Activated T-cell treated with anti-CD3 and anti-CD28 coated beads, Interleukin-2, amount 50 U/mL, for 72 hours (primary cell): ENCODE measurements around the gene ERVH48-1. TPM values are rescaled to one million over a fixed set of nuclear protein-coding genes. Genes with fewer than 3 reads are reported as not detected.

ENCODE experiments used
- ATAC-seq, 2 donors: fragments of 150-1000 bp; cut with Tn5 transposase; replicated peaks in 1 of 2; 2 replicates each; pipeline ENCODE4 v1.10.0; 2021; ENCODE audit warnings: moderate library complexity in 2 of 2, mild to moderate bottlenecking in 1 of 2
- DNase-seq, 2 donors: peaks; one replicate each; pipeline ENCODE4 v3.0.0; 2021 to 2022; ENCODE audit warnings: mixed read lengths in 1 of 2
- H3K27ac Mint-ChIP-seq: one replicate; pipeline ENCODE4 v1.8.0; 2022; ENCODE audit warnings: mild to moderate bottlenecking, moderate library complexity, mixed read lengths
- H3K27me3 Mint-ChIP-seq: one replicate; pipeline ENCODE4 v1.8.0; 2022; ENCODE audit warnings: low read depth, mixed read lengths
- H3K36me3 Mint-ChIP-seq, 2 donors: one replicate each; pipeline ENCODE4 v1.8.0; 2022; ENCODE audit warnings: mixed read lengths in 2 of 2, mild to moderate bottlenecking in 1 of 2; ENCODE audit not compliant: insufficient read depth in 2 of 2
- H3K4me1 Mint-ChIP-seq: one replicate; pipeline ENCODE4 v1.8.0; 2022; ENCODE audit warnings: low read depth, mixed read lengths
- H3K4me3 Mint-ChIP-seq, 2 donors: one replicate each; pipeline ENCODE4 v1.8.0; 2022; ENCODE audit warnings: mild to moderate bottlenecking in 2 of 2, mixed read lengths in 2 of 2, moderate library complexity in 2 of 2
- H3K9me3 Mint-ChIP-seq, 2 donors: one replicate each; pipeline ENCODE4 v1.8.0; 2022; ENCODE audit warnings: mixed read lengths in 2 of 2
- total RNA-seq, 2 donors: library from RNA; stranded (reverse); gene quantifications; one replicate each; pipeline ENCODE4 v1.2.3, GENCODE V29; 2022

The ERVH48-1 gene
- total RNA-seq, 2 donors from 2014 or later, result 0.25 to 0.31 TPM

- peaks cover 12% of the 10 kb centered on the region for H3K4me1 Mint-ChIP-seq
These were observed 52.3 kb downstream of the ERVH48-1 start for GRCh38 chr21:42873096-42873495.

GRCh38 chr21:42868196-42868595 lies 57.2 kb downstream of the ERVH48-1 start:
- peaks cover 7 to 36% of the 10 kb centered on the region in 2 donors for H3K36me3 Mint-ChIP-seq
- ATAC-seq (no peak), DNase-seq (no peak)

More at GRCh38 chr21:42873096-42873495, 52.3 kb downstream of the ERVH48-1 start:
- DNase-seq, result no peak
- Mint-ChIP-seq H3K36me3 (peaks cover 7 to 46% of the 10 kb centered on the region in 2 donors), H3K4me3 (no peak overlapping the region), H3K27ac (no peak overlapping the region), H3K27me3 (no peaks in the 10 kb centered on the region), H3K9me3 (no peaks in the 10 kb centered on the region)
- no peak for ATAC-seq

More at GRCh38 chr21:42868196-42868595, 57.2 kb downstream of the ERVH48-1 start:
- Mint-ChIP-seq H3K27me3 (no peaks in the 10 kb centered on the region), H3K9me3 (no peaks in the 10 kb centered on the region), H3K4me1 (peaks cover 6% of the 10 kb centered on the region), H3K4me3 (no peak overlapping the region), H3K27ac (no peak overlapping the region)

Other genes with a start within 250 kb of the ERVH48-1 start
- gene WDR4, start 46.1 kb downstream of the ERVH48-1 start, total RNA-seq, result 10 to 100 TPM; 17.1 to 18.9 TPM
- 10 to 100 TPM; 18.2 to 21.7 TPM for gene NDUFV3, start 32.3 kb downstream of the ERVH48-1 start, total RNA-seq
- 10 to 100 TPM; 22.8 to 26.8 TPM for gene PKNOX1, start 48.9 kb upstream of the ERVH48-1 start, total RNA-seq
- gene CBS, start 150.2 kb upstream of the ERVH48-1 start, total RNA-seq, result 100 to 1,000 TPM in 1 of 2 donors, 10 to 100 TPM in 1; 89.1 to 130 TPM
- 10 to 100 TPM; 36.7 to 73.4 TPM for gene U2AF1, start 181.9 kb upstream of the ERVH48-1 start, total RNA-seq
- not detected for gene CRYAA, start 243.4 kb upstream of the ERVH48-1 start, total RNA-seq